SH-SY5Y (cell line): ENCODE data around the gene QDPR.

Experiments
- GATA2 ChIP-seq: IDR thresholded peaks from 2 replicates; pipeline ENCODE4 v1.6.1; 2011; ENCODE audit warnings: mild to moderate bottlenecking, low read depth, low read length
- GATA3 ChIP-seq: IDR thresholded peaks from 2 replicates; pipeline ENCODE4 v1.6.1; 2011; ENCODE audit warnings: low read depth, mild to moderate bottlenecking, low read length, moderate library complexity

QDPR gene

GRCh38 chr4:17447056-17447455 lies 64.8 kb downstream of the QDPR start:
- TF ChIP-seq GATA3 = no peak
- TF ChIP-seq GATA2 = no peak

- TF ChIP-seq GATA3 (no peak), GATA2 (no peak)
Observed at GRCh38 chr4:17437396-17437795, 74.5 kb downstream of the QDPR start.

GRCh38 chr4:17436750-17437090 lies 75.2 kb downstream of the QDPR start:
- TF ChIP-seq GATA3 (no peak), GATA2 (no peak)
